SK-N-SH (cell line): ENCODE results near the gene TNFRSF11A. TPM values are rescaled to one million over a fixed set of nuclear protein-coding genes. Genes with fewer than 3 reads are reported as not detected.

ENCODE experiments used
- CTCF ChIA-PET: fragments of 300-600, 350-600 bp; formaldehyde crosslinking; extraction: SDS; loops from one replicate; lab custom pipeline; 2021; lab: Yijun Ruan, JAX
- POLR2A ChIA-PET: fragments of 350-600 bp; sonication (Branson Sonifier 250); formaldehyde crosslinking; extraction: SDS; loops from one replicate; lab custom pipeline; 2020; ENCODE audit warnings: antibody characterized with exemption, inconsistent platforms; lab: Yijun Ruan, JAX
- DNase-seq: peaks from one replicate; pipeline ENCODE4 v3.0.0; 2012
- H2AFZ ChIP-seq: fragments of 200-600 bp; sonication (generic); 2 replicates; pipeline ENCODE4 v1.8.1; 2016; ENCODE audit warnings: antibody characterized with exemption, mild to moderate bottlenecking, low read depth
- H3F3A ChIP-seq: fragments of 200-600 bp; sonication (generic); replicated peaks from 2 replicates; pipeline ENCODE3; 2016; ENCODE audit warnings: antibody characterized with exemption, mild to moderate bottlenecking; ENCODE audit not compliant: insufficient read depth
- H3K27ac ChIP-seq, 2 experiments: fragments of 200-500 bp in 1 of 2; fragments of 200-600 bp in 1 of 2; sonication (Bioruptor generic) in 1 of 2; sonication (generic), shearing (Covaris generic) in 1 of 2; 2 replicates each; pipeline versions ENCODE4 v1.5.1 to v1.6.1; 2014 to 2016; ENCODE audit warnings: low read depth in 2 of 2, inconsistent platforms in 1 of 2, low read length in 1 of 2, mild to moderate bottlenecking in 1 of 2, mixed read lengths in 1 of 2
- H3K27me3 ChIP-seq: fragments of 200-600 bp; sonication (generic), shearing (Covaris generic); 2 replicates; pipeline ENCODE4 v1.6.1; 2016; ENCODE audit warnings: mixed run types; ENCODE audit not compliant: insufficient read depth
- H3K36me3 ChIP-seq, 2 experiments: fragments of 200-500 bp in 1 of 2; fragments of 200-600 bp in 1 of 2; sonication (Bioruptor generic) in 1 of 2; sonication (generic) in 1 of 2; replicated peaks in 1 of 2; 2 replicates each; pipeline versions ENCODE3 to v1.5.1; 2014 to 2016; ENCODE audit warnings: low read length in 1 of 2, mild to moderate bottlenecking in 1 of 2; ENCODE audit not compliant: insufficient read depth in 2 of 2, control insufficient read depth in 1 of 2
- H3K4me1 ChIP-seq, 2 experiments: fragments of 200-500 bp in 1 of 2; fragments of 200-600 bp in 1 of 2; sonication (Bioruptor generic) in 1 of 2; sonication (generic), shearing (Covaris generic) in 1 of 2; 2 replicates each; pipeline versions ENCODE4 v1.5.1 to v1.6.1; 2014 to 2016; ENCODE audit warnings: low read depth in 1 of 2, low read length in 1 of 2, mixed run types in 1 of 2; ENCODE audit not compliant: insufficient read depth in 2 of 2, control insufficient read depth in 1 of 2
- H3K4me2 ChIP-seq: fragments of 200-600 bp; sonication (generic), shearing (Covaris generic); 2 replicates; pipeline ENCODE4 v1.6.1; 2017; ENCODE audit warnings: mixed run types
- H3K4me3 ChIP-seq, 2 experiments: fragments of 200-500 bp in 1 of 2; fragments of 200-600 bp in 1 of 2; sonication (Bioruptor generic) in 1 of 2; sonication (generic), shearing (Covaris generic) in 1 of 2; 2 replicates each; pipeline versions ENCODE4 v1.5.1 to v1.8.1; 2014 to 2016; ENCODE audit warnings: low read depth in 2 of 2, inconsistent platforms in 1 of 2, low read length in 1 of 2, mild to moderate bottlenecking in 1 of 2, mixed read lengths in 1 of 2, moderate library complexity in 1 of 2
- H3K79me2 ChIP-seq: fragments of 200-600 bp; sonication (generic); 2 replicates; pipeline ENCODE4 v1.8.1; 2017; ENCODE audit warnings: mild to moderate bottlenecking; ENCODE audit not compliant: insufficient read depth
- H3K9ac ChIP-seq: fragments of 200-600 bp; sonication (generic); 2 replicates; pipeline ENCODE4 v1.6.1; 2017; ENCODE audit warnings: mixed run types
- H3K9me2 ChIP-seq: fragments of 200-600 bp; sonication (generic); 2 replicates; pipeline ENCODE4 v1.6.1; 2017; ENCODE audit warnings: mixed run types
- H3K9me3 ChIP-seq: fragments of 200-600 bp; sonication (generic); 2 replicates; pipeline ENCODE4 v1.6.1; 2017; ENCODE audit warnings: mixed run types, mild to moderate bottlenecking, moderate library complexity
- H4K20me1 ChIP-seq: fragments of 200-600 bp; sonication (generic); 2 replicates; pipeline ENCODE4 v1.6.1; 2017; ENCODE audit warnings: mild to moderate bottlenecking, mixed run types; ENCODE audit not compliant: insufficient read depth
- ELF1 ChIP-seq: IDR thresholded peaks from 2 replicates; pipeline ENCODE4 v1.4.0; 2012
- EZH2phosphoT487 ChIP-seq: fragments of 200-600 bp; sonication (generic); IDR thresholded peaks from 2 replicates; pipeline ENCODE4 v1.6.1; 2017; ENCODE audit warnings: low read depth, mixed run types, mild to moderate bottlenecking, antibody characterized with exemption, moderate library complexity, borderline replicate concordance
- FOXJ3 ChIP-seq: sonication (generic); formaldehyde crosslinking; IDR thresholded peaks from 2 replicates; pipeline ENCODE4 v1.5.1; 2020; ENCODE audit warnings: mild to moderate bottlenecking, missing genetic modification reagents
- GABPA ChIP-seq: IDR thresholded peaks from 2 replicates; pipeline ENCODE4 v1.4.0; 2012; ENCODE audit warnings: low read depth, mild to moderate bottlenecking
- JUND ChIP-seq: IDR thresholded peaks from 2 replicates; pipeline ENCODE4 v1.4.0; 2012
- NRF1 ChIP-seq: IDR thresholded peaks from 2 replicates; pipeline ENCODE4 v1.6.1; 2012; ENCODE audit warnings: low read depth, mild to moderate bottlenecking, low read length
- RAD21 ChIP-seq: IDR thresholded peaks from 2 replicates; pipeline ENCODE4 v1.6.1; 2012; ENCODE audit warnings: mild to moderate bottlenecking, low read length
- RFX5 ChIP-seq: IDR thresholded peaks from 2 replicates; pipeline ENCODE4 v1.6.1; 2012; ENCODE audit warnings: mild to moderate bottlenecking, improper control_type of control experiment, low read length
- RXRA ChIP-seq: IDR thresholded peaks from 2 replicates; pipeline ENCODE4 v1.4.0; 2012; ENCODE audit warnings: low read depth, mild to moderate bottlenecking, borderline replicate concordance
- SIN3A ChIP-seq: IDR thresholded peaks from 2 replicates; pipeline ENCODE4 v1.6.1; 2012; ENCODE audit warnings: low read depth, mild to moderate bottlenecking, low read length, moderate library complexity, borderline replicate concordance
- TAF1 ChIP-seq: IDR thresholded peaks from 2 replicates; pipeline ENCODE4 v1.6.1; 2012; ENCODE audit warnings: low read depth, mild to moderate bottlenecking, low read length, moderate library complexity, borderline replicate concordance
- TCF12 ChIP-seq: IDR thresholded peaks from 2 replicates; pipeline ENCODE4 v1.4.0; 2012
- USF1 ChIP-seq: IDR thresholded peaks from 2 replicates; pipeline ENCODE4 v1.4.0; 2012; ENCODE audit warnings: low read depth, borderline replicate concordance
- YY1 ChIP-seq: IDR thresholded peaks from 2 replicates; pipeline ENCODE4 v1.4.0; 2012; ENCODE audit warnings: low read depth, mild to moderate bottlenecking
- WGBS: methylation state at CpG from one replicate; pipeline ENCODE4 v1.1.6; 2017; ENCODE audit warnings: low lambda C conversion rate; 5-methylcytosine and 5-hydroxymethylcytosine counted together
- polyA plus RNA-seq, 3 experiments: library from polyadenylated mRNA; depleted of rRNA; stranded (reverse); fragments of >200 nt; gene quantifications; 2 replicates each; pipeline ENCODE4 v1.2.3, GENCODE V29; 2012
- TF ChIP-seq, protein P1 (sequence below): fragments of 150-350 bp; IDR thresholded peaks from 2 replicates; pipeline ENCODE4 v1.6.1; 2016; ENCODE audit warnings: mild to moderate bottlenecking, low read depth, low read length

TNFRSF11A gene
- polyA plus RNA-seq, 1 of the 3 experiments (the other 2 are of a cell fraction): 5.1 TPM

DNA sequence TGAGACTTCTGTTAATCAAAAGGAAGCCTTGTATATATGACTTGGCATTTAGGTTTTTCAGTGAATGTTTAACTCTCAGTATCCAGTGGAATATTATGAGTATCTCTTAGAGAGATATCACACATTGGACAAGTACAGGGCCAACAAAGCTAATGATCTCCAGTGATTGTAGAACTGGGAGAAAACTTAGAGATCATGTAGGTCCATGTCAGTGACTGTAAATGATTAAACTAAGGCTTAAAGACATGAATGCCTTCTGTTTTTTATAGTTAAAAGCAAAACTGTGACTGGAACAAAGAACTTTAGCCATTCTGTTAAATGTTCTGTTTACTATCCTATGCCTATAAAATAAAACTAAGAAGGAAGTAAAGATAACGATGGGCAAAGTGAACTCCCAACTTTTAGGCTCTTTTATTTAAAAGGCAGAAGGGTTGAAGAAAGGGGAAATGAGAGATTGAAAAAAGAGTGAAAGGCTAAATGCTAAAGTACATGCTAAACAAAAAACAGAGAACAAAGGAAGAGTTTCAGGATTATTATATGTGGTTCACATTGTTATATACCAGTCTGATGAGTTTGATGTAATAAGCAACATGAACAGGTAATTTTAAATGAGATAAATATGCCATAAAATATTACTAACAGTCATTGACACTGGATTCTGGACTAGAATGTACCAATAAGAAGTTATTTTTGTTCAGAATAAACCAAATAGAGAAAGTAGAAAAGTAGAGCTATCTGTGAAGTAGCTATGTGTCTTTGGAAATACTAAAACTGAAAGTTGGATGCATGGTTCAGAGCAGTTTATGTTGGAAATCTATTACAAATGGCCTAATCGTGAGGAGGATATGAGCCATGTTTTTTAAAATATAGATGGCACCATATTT lies 37.1 kb upstream of the TNFRSF11A start:
- Histone ChIP-seq H2AFZ (no peak overlapping the region), H3K4me3 (no peak overlapping the region), H3K79me2 (no peaks in the 10 kb centered on the region), H3K36me3 (peaks cover 37 to 40% of the 10 kb centered on the region in 2 experiments), H4K20me1 (no peaks in the 10 kb centered on the region), H3K27me3 (no peaks in the 10 kb centered on the region), H3F3A (peaks cover 5% of the 10 kb centered on the region), H3K9me3 (no peaks in the 10 kb centered on the region), H3K27ac (no peak overlapping the region), H3K9ac (no peak overlapping the region), H3K9me2 (no peaks in the 10 kb centered on the region), H3K4me2 (no peak overlapping the region), H3K4me1 (peaks cover 0 to 1% of the 10 kb centered on the region in 2 experiments; a peak in 1 of 4 replicates)
- 86% methylated on average over 2 of the region's 2 CpGs for WGBS
- TF ChIP-seq, protein P1, sequence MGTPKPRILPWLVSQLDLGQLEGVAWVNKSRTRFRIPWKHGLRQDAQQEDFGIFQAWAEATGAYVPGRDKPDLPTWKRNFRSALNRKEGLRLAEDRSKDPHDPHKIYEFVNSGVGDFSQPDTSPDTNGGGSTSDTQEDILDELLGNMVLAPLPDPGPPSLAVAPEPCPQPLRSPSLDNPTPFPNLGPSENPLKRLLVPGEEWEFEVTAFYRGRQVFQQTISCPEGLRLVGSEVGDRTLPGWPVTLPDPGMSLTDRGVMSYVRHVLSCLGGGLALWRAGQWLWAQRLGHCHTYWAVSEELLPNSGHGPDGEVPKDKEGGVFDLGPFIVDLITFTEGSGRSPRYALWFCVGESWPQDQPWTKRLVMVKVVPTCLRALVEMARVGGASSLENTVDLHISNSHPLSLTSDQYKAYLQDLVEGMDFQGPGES: no peak
- TF ChIP-seq ELF1 (no peak), RXRA (no peak), EZH2phosphoT487 (no peak), YY1 (no peak), RFX5 (no peak), JUND (no peak), FOXJ3 (CRISPR knock-in tag) (no peak), TCF12 (no peak), USF1 (no peak), NRF1 (no peak), RAD21 (no peak), TAF1 (no peak), SIN3A (no peak)
- POLR2A ChIA-PET: no interaction called here
- no peak for DNase-seq
- CTCF ChIA-PET: no interaction called here

DNA sequence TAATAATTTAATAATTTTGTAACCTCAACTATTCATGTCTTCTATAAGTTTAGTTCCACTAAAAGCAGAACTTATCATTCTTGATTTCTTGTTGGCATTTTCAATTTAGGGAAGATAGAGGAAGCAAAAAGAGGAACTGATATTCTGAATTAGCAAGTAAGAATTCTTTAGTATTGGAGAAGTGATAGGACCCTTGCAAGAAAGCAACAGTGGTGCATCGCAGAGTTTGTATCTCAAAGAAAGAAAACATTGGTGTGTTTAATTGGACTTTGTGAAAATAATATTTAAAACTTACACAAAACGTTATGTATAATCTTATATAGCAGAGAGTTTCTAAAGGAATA lies 36.5 kb upstream of the TNFRSF11A start:
- ChIA-PET POLR2A (no interaction called here), CTCF (no interaction called here)
- no peak for DNase-seq
- no peaks in the 10 kb centered on the region for H3K9me3 ChIP-seq
- no peak overlapping the region for H3K27ac ChIP-seq
- WGBS: 92% methylated on average over 2 of the region's 2 CpGs
- no peak for TF ChIP-seq GABPA
- no peaks in the 10 kb centered on the region for H3K27me3 ChIP-seq
- H3K4me2 ChIP-seq: no peak overlapping the region
- H3K79me2 ChIP-seq: no peaks in the 10 kb centered on the region
- no peak overlapping the region for H2AFZ ChIP-seq
- no peak overlapping the region for H3K4me3 ChIP-seq
- no peaks in the 10 kb centered on the region for H3F3A ChIP-seq
- H3K36me3 ChIP-seq: peaks cover 37 to 44% of the 10 kb centered on the region in 2 experiments
- no peaks in the 10 kb centered on the region for H3K4me1 ChIP-seq
- H4K20me1 ChIP-seq: no peaks in the 10 kb centered on the region
- H3K9me2 ChIP-seq: no peaks in the 10 kb centered on the region
- H3K9ac ChIP-seq: no peak overlapping the region
